Activated CD8-positive, alpha-beta memory T cell treated with anti-CD3 and anti-CD28 coated beads, Interleukin-2, amount 50 U/mL, for 24 hours (primary cell): ENCODE data around the gene ARSG.
"Not testable (repeated sequence)": the region's sequence is repeated elsewhere in the genome, so short reads cannot be mapped to it uniquely, and the experiment has no call there.

ENCODE experiments used
- DNase-seq: peaks from one replicate; pipeline ENCODE4 v3.0.0-alpha.2; 2020; ENCODE audit errors: extremely low read depth

ARSG gene

DNA sequence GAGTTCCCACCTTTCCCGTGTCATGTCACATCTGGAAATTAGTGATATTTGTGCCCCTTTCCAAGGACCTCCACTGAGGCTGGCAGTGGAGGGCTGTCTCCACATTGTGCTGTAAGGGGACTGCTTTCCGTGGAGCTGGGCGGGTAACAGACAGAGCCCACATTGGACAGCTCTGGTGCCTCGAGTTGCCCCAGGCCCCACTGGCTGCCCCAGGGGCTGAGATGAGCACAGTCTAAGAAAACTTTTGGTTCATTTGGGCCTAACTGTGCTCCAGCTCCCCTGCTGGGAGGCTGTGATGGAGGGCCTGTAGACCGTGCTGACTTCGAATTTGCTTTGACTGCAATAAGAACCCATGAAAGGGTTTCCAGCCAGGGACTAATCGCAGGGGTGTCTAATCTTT lies 38.0 kb downstream of the ARSG start:
- DNase-seq, result no peak

DNA sequence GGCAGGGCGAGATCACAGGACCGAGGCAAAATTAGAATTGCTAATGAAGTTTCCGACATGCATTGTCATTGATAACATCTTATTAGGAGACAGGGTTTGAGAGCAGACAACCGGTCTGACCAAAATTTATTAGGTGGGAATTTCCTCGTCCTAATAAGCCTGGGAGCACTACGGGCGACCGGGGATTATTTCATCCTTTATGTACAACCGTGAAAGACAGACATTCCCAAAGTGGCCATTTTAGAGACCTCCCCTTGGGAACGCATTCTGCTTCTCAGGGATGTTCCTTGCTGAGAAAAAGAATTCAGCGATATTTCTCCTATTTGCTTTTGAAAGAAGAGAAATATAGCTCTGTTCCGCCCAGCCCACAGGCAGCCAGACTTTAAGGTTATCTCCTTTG lies 40.6 kb downstream of the ARSG start:
- DNase-seq, result not testable (repeated sequence)

- DNase-seq, result no peak
Observed at GRCh38 chr17:68334393-68334792, 43.1 kb downstream of the ARSG start.

- DNase-seq, result no peak
Observed at GRCh38 chr17:68341482-68341881, 50.2 kb downstream of the ARSG start.

DNA sequence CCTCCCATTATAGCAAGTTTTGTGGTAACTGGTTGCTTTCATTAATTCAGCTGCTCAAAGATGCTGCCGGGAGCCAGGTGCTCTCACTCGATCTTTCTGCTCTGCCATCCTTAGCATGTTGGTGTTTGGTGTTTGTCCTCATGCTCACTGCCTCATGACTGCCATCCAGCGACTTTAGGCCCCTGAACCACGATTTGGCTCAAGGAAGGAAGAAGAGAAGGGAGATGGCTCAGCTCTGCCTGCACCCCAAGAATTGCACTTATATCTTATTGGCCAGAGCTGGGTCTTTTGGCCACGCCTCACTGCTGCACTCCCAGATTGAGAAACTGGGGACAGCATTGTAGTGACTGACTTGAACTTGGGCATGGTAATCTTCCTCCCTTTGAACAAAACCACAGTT lies 52.7 kb downstream of the ARSG start:
- DNase-seq, result no peak

DNA sequence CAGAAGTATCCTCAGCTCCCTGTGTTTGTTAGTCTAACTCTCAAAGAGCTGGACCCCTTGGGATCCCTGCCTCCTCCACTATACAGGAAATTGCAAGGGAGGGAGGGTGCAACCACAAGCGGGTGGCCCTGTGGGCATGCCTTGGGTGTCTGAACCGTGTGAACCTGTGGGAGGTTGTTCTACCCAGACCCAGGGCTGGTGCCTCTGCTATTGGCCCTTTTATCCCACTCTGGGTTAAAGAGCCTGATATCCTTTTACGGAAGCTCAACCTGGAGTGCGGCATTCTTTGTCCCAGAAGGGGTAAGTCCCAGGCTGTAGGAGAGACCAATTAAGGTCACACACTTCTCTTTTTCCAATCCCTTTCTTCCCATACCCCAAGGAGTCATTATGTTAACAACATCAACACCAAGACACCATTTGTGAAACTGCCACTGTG lies 53.4 kb downstream of the ARSG start:
- no peak for DNase-seq

DNA sequence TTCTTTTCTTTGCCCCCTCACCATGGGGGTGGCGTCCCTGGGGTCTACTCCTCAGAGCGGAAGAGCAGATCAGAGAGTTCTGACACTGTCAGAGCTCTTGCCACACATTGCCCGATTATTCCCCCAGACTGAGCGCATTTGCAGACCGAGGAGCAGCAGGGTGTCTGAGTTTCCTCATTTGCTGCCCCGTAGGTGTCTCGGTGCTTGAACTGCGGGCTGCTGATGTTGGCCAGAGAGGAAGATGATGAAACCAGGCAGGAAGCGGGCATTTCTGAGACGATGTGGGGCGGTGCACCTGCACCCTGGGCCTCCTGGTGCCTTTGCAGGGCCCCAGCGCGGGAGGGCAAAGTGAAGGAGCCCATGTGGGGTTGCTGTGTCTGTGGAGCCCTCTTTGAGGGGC lies 55.2 kb downstream of the ARSG start:
- peak; percentile 37 for DNase-seq

- DNase-seq, result no peak
Observed at GRCh38 chr17:68347380-68347779, 56.1 kb downstream of the ARSG start.

- no peak for DNase-seq
Observed at GRCh38 chr17:68349157-68349556, 57.9 kb downstream of the ARSG start.

GRCh38 chr17:68351395-68351794 lies 60.1 kb downstream of the ARSG start:
- DNase-seq, result no peak

DNA sequence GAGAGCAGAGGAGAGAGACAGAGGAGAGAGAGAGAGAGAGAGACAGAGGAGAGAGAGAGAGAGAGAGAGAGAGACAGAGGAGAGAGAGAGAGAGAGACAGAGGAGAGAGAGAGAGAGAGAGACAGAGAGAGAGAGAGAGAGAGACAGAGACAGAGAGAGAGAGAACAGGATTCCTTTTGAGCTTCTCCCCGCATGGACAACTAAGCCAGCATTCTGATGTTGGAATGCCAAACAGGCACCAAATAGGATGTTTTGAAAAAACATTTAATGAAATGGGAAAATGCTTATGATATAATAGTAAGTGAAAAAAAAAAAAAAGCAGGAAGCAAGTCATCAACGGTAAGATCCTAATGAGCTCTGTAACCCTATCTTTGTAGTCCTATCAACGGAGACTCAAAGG lies 60.7 kb downstream of the ARSG start:
- DNase-seq, result no peak

DNA sequence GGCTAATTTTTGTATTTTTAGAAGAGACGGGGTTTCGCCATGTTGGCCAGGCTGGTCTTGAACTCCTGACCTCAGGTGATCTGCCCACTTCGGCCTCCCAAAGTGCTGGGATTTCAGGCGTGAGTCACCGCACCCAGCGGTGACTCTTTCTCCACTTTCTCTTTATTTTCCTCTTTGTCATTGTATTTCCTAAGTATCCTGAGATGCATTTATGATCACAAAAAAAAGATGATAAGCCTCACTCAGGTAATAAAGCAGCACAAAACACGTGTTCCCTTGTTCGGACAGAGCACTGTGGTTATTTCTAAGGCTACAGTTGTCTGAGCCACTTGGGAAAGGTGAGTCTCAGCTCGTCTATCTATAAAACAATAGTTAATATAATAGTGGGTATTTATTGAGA lies 61.4 kb downstream of the ARSG start:
- DNase-seq, result not testable (repeated sequence)

DNA sequence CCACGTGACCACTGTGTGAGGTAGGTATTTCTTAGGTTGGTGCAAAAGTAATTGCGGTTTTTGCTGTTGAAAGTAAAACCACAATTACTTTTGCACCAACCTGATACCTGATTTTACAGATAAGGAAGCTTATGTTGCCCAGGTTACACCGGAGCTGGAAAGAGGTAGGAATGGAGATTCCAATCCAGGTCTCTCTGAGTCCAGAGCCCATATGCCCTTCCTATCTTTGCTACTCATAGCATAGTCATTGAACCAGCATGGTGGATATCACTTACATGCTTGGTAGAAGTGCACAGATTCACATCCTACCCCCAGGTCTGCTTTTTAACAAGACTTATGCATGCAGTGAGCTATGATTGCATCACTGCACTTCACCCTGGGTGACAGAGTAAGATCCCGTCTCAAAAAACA lies 61.8 kb downstream of the ARSG start:
- DNase-seq, result no peak

GRCh38 chr17:68354311-68354710 lies 63.0 kb downstream of the ARSG start:
- DNase-seq, result not testable (repeated sequence)

GRCh38 chr17:68355108-68355507 lies 63.8 kb downstream of the ARSG start:
- DNase-seq, result not testable (repeated sequence)

- DNase-seq, result peak; percentile 51
Observed at GRCh38 chr17:68356520-68356919, 65.2 kb downstream of the ARSG start.

GRCh38 chr17:68356949-68357455 lies 65.7 kb downstream of the ARSG start:
- no peak for DNase-seq

DNA sequence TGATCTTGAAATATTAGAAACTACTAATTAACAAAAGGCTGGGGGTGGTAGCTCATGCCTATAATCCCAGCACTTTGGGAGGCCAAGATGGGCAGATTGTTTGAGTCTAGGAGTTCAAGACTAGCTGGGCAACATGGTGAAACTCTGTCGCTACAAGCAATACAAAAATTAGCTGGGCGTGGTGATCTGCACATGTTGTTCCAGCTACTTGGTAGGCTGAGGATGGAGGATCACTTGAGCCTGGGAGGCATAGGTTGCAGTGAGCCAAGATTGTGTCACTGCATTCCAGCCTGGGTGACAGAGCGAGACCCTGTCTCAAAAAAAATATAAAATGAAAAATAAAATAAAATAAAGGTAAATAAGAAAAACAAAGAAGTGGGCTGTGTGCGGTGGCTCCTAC lies 66.6 kb downstream of the ARSG start:
- no peak for DNase-seq

- no peak for DNase-seq
Observed at GRCh38 chr17:68359791-68360535, 68.7 kb downstream of the ARSG start.

GRCh38 chr17:68365469-68365868 lies 74.2 kb downstream of the ARSG start:
- DNase-seq, result no peak

DNA sequence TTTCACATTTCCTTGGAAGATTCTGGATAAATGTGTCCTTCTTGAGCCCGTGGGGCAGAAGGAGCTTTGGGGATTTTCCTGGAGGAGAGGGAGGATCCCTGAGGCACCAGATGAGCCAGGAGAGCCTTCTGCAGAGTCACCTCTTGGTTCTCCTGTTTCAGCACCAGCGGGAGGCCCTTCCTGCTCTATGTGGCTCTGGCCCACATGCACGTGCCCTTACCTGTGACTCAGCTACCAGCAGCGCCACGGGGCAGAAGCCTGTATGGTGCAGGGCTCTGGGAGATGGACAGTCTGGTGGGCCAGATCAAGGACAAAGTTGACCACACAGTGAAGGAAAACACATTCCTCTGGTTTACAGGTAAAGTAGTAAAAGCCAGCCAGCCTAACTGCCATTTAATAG lies 77.1 kb downstream of the ARSG start:
- no peak for DNase-seq

GRCh38 chr17:68375566-68375965 lies 84.3 kb downstream of the ARSG start:
- no peak for DNase-seq

DNA sequence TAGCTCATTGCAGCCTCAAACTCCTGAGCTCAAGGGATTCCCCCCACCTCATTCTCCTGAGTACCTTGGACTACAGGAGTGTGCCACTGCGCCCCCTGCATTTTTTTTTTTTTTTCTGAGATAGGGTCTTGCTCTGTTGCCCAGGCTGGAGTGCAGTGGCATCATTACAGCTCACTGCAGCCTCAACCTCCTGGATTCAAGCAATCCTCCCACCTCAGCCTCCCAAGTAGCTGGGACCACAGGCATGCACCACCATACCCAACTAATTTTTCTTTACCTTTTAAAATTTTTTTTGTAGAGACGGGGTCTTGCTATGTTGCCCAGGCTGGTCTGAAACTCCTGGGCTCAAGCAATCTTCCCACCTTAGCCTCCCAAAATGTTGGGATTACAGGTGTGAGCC lies 84.9 kb downstream of the ARSG start:
- DNase-seq, result not testable (repeated sequence)

DNA sequence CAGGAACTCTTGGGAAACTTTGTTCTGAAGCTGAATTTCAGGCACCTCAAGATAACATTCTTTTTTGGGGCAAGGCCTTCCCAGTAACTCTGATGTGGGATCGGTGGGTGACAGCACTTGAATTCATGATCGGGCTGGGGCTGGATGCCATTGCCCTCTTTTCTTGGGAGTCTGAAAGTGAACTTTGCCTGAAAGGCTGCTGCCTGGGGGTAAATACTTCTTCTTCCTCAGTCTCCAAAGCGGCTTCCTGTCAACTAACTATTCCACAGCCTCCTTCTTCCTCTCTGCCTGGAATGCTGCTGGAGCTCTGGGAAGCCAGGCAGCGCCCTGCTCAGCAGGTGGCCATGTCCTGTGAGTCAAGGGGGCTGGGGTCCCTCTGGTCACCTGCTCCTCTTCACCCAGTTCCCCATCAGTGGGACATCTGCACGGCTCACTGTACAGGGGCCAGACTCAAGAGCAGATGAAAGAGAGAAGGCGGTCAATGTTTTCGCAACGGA lies 86.5 kb downstream of the ARSG start:
- no peak for DNase-seq
